H9 (cell line): ENCODE measurements around the gene TTC23L. TPM values are rescaled to one million over a fixed set of nuclear protein-coding genes. Genes with fewer than 3 reads are reported as not detected.
A peak's percentile ranks its signal among the peaks of the same experiment; 100 is the strongest.

Experiments used
- DNase-seq: peaks from one replicate; pipeline ENCODE4 v3.0.0-alpha.2; 2017
- H2AFZ ChIP-seq: one replicate; pipeline ENCODE4 v1.6.1; 2013; ENCODE audit warnings: mild to moderate bottlenecking, low read length, control low read depth, moderate library complexity
- H2AK5ac ChIP-seq: 2 replicates; pipeline ENCODE4 v1.6.1; 2013; ENCODE audit warnings: low read length, control low read depth, mixed read lengths; ENCODE audit not compliant: insufficient read length
- H2BK120ac ChIP-seq: one replicate; pipeline ENCODE4 v1.6.1; 2013; ENCODE audit warnings: low read depth, mild to moderate bottlenecking, low read length, control low read depth, inconsistent platforms; ENCODE audit not compliant: poor library complexity, severe bottlenecking
- H2BK12ac ChIP-seq: 2 replicates; pipeline ENCODE4 v1.6.1; 2013; ENCODE audit warnings: low read length, control low read depth, mixed read lengths, low read depth; ENCODE audit not compliant: insufficient read length
- H2BK15ac ChIP-seq: 2 replicates; pipeline ENCODE4 v1.6.1; 2013; ENCODE audit warnings: low read depth, low read length, control low read depth
- H2BK20ac ChIP-seq: one replicate; pipeline ENCODE4 v1.6.1; 2013; ENCODE audit warnings: low read depth, mild to moderate bottlenecking, low read length, control low read depth, inconsistent platforms; ENCODE audit not compliant: poor library complexity, severe bottlenecking
- H2BK5ac ChIP-seq: 2 replicates; pipeline ENCODE4 v1.6.1; 2013; ENCODE audit warnings: low read length, control low read depth, mixed read lengths; ENCODE audit not compliant: insufficient read length
- H3K14ac ChIP-seq: 2 replicates; pipeline ENCODE4 v1.6.1; 2013; ENCODE audit warnings: low read length, control low read depth; ENCODE audit not compliant: insufficient read depth
- H3K18ac ChIP-seq: 2 replicates; pipeline ENCODE4 v1.6.1; 2013; ENCODE audit warnings: low read depth, mild to moderate bottlenecking, mixed read lengths, low read length, control low read depth; ENCODE audit not compliant: insufficient read length
- H3K23ac ChIP-seq: 2 replicates; pipeline ENCODE4 v1.6.1; 2013; ENCODE audit warnings: low read length, control low read depth, mixed read lengths, low read depth; ENCODE audit not compliant: insufficient read length
- H3K23me2 ChIP-seq: 2 replicates; pipeline ENCODE4 v1.6.1; 2013; ENCODE audit warnings: low read depth, mild to moderate bottlenecking, mixed read lengths, low read length, control low read depth; ENCODE audit not compliant: insufficient read length, poor library complexity, severe bottlenecking
- H3K27ac ChIP-seq: 2 replicates; pipeline ENCODE4 v1.5.1; 2013; ENCODE audit warnings: low read length, control low read depth, mixed read lengths, low read depth; ENCODE audit not compliant: insufficient read length
- H3K27me3 ChIP-seq: 2 replicates; pipeline ENCODE4 v1.6.1; 2013; ENCODE audit warnings: low read length, control low read depth, inconsistent platforms; ENCODE audit not compliant: insufficient read depth
- H3K4ac ChIP-seq: 2 replicates; pipeline ENCODE4 v1.6.1; 2013; ENCODE audit warnings: low read depth, mild to moderate bottlenecking, control low read depth, inconsistent platforms, low read length, moderate library complexity
- H3K4me1 ChIP-seq: 2 replicates; pipeline ENCODE4 v1.6.1; 2013; ENCODE audit warnings: low read length, control low read depth, inconsistent platforms; ENCODE audit not compliant: insufficient read depth
- H3K4me2 ChIP-seq: 2 replicates; pipeline ENCODE4 v1.6.1; 2013; ENCODE audit warnings: low read length, control low read depth, mixed read lengths; ENCODE audit not compliant: insufficient read length, insufficient read depth
- H3K56ac ChIP-seq: 2 replicates; pipeline ENCODE4 v1.6.1; 2013; ENCODE audit warnings: low read depth, mild to moderate bottlenecking, mixed read lengths, low read length, control low read depth; ENCODE audit not compliant: insufficient read length
- H3K79me1 ChIP-seq: 2 replicates; pipeline ENCODE4 v1.6.1; 2013; ENCODE audit warnings: low read depth, mild to moderate bottlenecking, moderate library complexity, low read length, control low read depth, inconsistent platforms; ENCODE audit not compliant: insufficient read depth, poor library complexity, severe bottlenecking
- H3K79me2 ChIP-seq: 2 replicates; pipeline ENCODE4 v1.6.1; 2013; ENCODE audit warnings: low read length, control low read depth, inconsistent platforms; ENCODE audit not compliant: insufficient read depth
- H3K9ac ChIP-seq: 2 replicates; pipeline ENCODE4 v1.6.1; 2013; ENCODE audit warnings: low read length, control low read depth, mixed read lengths; ENCODE audit not compliant: insufficient read length; ENCODE audit errors: extremely low read depth
- H3K9me3 ChIP-seq: one replicate; pipeline ENCODE4 v1.6.1; 2013; ENCODE audit warnings: low read depth, low read length, inconsistent platforms; ENCODE audit not compliant: control insufficient read depth
- H3T11ph ChIP-seq: one replicate; pipeline ENCODE4 v1.6.1; 2013; ENCODE audit warnings: mild to moderate bottlenecking, low read length, control low read depth, inconsistent platforms
- H4K20me1 ChIP-seq: one replicate; pipeline ENCODE4 v1.6.1; 2013; ENCODE audit not compliant: control insufficient read depth, insufficient read length, insufficient read depth
- H4K5ac ChIP-seq: 2 replicates; pipeline ENCODE4 v1.6.1; 2013; ENCODE audit warnings: low read depth, mild to moderate bottlenecking, mixed read lengths, low read length, control low read depth; ENCODE audit not compliant: insufficient read length
- H4K8ac ChIP-seq: replicated peaks from 2 replicates; pipeline ENCODE4 v1.6.1; 2013; ENCODE audit warnings: low read length, control low read depth, mixed read lengths, low read depth; ENCODE audit not compliant: insufficient read length
- H4K91ac ChIP-seq: 2 replicates; pipeline ENCODE4 v1.6.1; 2013; ENCODE audit warnings: low read depth, mild to moderate bottlenecking, moderate library complexity, mixed read lengths, low read length, control low read depth; ENCODE audit not compliant: insufficient read length
- H3K27ac Mint-ChIP-seq, 3 experiments: 2 replicates in 2 of 3; 3 replicates in 1 of 3; pipeline ENCODE4 v1.8.0; 2020 to 2021; ENCODE audit warnings: mixed read lengths in 3 of 3, mild to moderate bottlenecking in 1 of 3, moderate library complexity in 1 of 3
- H3K27me3 Mint-ChIP-seq: 2 replicates; pipeline ENCODE4 v1.8.0; 2021; ENCODE audit warnings: low read depth, mild to moderate bottlenecking, moderate library complexity, mixed read lengths
- H3K36me3 Mint-ChIP-seq, 3 experiments: 2 replicates in 2 of 3; 3 replicates in 1 of 3; pipeline ENCODE4 v1.8.0; 2020 to 2021; ENCODE audit warnings: low read depth in 3 of 3, mixed read lengths in 3 of 3; ENCODE audit not compliant: insufficient read depth in 1 of 3
- H3K4me1 Mint-ChIP-seq, 2 experiments: 2 replicates each; pipeline ENCODE4 v1.8.0; 2020; ENCODE audit warnings: mixed read lengths in 2 of 2
- H3K4me3 Mint-ChIP-seq, 2 experiments: 2 replicates in 1 of 2; 3 replicates in 1 of 2; pipeline ENCODE4 v1.8.0; 2020 to 2021; ENCODE audit warnings: mild to moderate bottlenecking in 2 of 2, mixed read lengths in 2 of 2, moderate library complexity in 1 of 2
- H3K9me3 Mint-ChIP-seq, 2 experiments: 2 replicates in 1 of 2; 3 replicates in 1 of 2; pipeline ENCODE4 v1.8.0; 2020; ENCODE audit warnings: mild to moderate bottlenecking in 2 of 2, mixed read lengths in 2 of 2, moderate library complexity in 1 of 2
- WGBS: extraction: QIAGEN DNeasy Blood & Tissue Kit; methylation state at CpG from one replicate; pipeline ENCODE4 v1.1.7; 2013; ENCODE audit warnings: missing lambda C conversion rate, low lambda C conversion rate, mixed read lengths; ENCODE audit not compliant: insufficient read length; ENCODE audit errors: extremely low coverage; 5-methylcytosine and 5-hydroxymethylcytosine counted together
- long read RNA-seq: library from polyadenylated mRNA; unstranded; transcript quantifications from one replicate; pipeline ENCODE4 v2.0.0, GENCODE V29; 2020
- total RNA-seq: library from RNA; stranded (reverse); gene quantifications from 2 replicates; pipeline ENCODE4 v1.2.1, GENCODE V29; 2021
- TF ChIP-seq, protein P1 (sequence below): fragments of 200-600 bp; sonication (generic); conservative IDR thresholded peaks from 3 replicates; pipeline ENCODE4 v1.8.0; 2021; ENCODE audit warnings: antibody characterized with exemption, mild to moderate bottlenecking

TTC23L gene, protein sequence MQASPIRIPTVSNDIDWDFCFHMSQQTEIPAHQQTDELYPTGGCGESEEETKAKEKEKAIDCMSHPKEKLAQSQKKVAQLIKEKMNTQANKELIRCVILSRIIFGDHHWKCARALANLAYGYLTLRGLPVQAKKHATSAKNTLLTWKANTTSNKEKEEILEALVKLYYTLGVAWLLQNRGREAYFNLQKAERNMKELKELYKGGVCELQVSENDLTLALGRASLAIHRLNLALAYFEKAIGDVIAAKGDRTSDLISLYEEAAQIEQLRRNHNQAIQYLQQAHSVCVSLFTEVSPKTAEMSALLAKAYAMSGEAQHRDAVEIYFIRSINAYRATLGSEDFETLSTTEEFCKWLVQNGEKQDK
- total RNA-seq, result 0.96 and 1.3 TPM in 2 replicates
- long read RNA-seq, partial matches to known transcripts, result 2 of 3 reads
- long read RNA-seq, other reads (novel, unspliced or antisense), result 1 of 3 reads

- Histone ChIP-seq H3K27ac (peak within 1 kb of the TSS; percentile 38), H3K4ac (no peak within 1 kb of the TSS), H2BK120ac (no peak within 1 kb of the TSS), H3K23ac (no peak within 1 kb of the TSS), H2AFZ (peak within 1 kb of the TSS; percentile 35), H3K14ac (peak within 1 kb of the TSS; percentile 39; the same call in 1 of the 2 replicates), H3K56ac (no peak within 1 kb of the TSS), H3K9ac (peak within 1 kb of the TSS; percentile 56), H3K9me3 (no peaks in the 10 kb centered on the region), H3K23me2 (peaks cover 8% of the 10 kb centered on the region), H2BK5ac (no peak within 1 kb of the TSS), H4K5ac (no peak within 1 kb of the TSS), H2AK5ac (no peak within 1 kb of the TSS), H2BK12ac (no peak within 1 kb of the TSS), H3K79me2 (no peaks in the 10 kb centered on the region), H3K79me1 (no peaks in the 10 kb centered on the region), H2BK15ac (no peak within 1 kb of the TSS), H4K20me1 (no peaks in the 10 kb centered on the region), H4K91ac (no peak within 1 kb of the TSS), H4K8ac (no peak within 1 kb of the TSS), H3K27me3 (no peaks in the 10 kb centered on the region), H3K18ac (peak within 1 kb of the TSS; percentile 48), H3K4me1 (0 out of 2 replicates have a peak, but pooled peaks cover under 1% of the 10 kb centered on the region), H2BK20ac (no peak within 1 kb of the TSS), H3T11ph (no peak within 1 kb of the TSS), H3K4me2 (peak within 1 kb of the TSS; percentile 63)
- DNase-seq, result peak; percentile 97
- WGBS, result no CpG with 5 or more reads among the region's 73 CpGs
- Mint-ChIP-seq H3K36me3 (peaks cover 4 to 24% (median 10%) of the 10 kb centered on the region in 3 experiments), H3K4me3 (peak within 1 kb of the TSS; percentile 89 to 96), H3K27me3 (no peaks in the 10 kb centered on the region; the same call in 1 of the 2 replicates), H3K9me3 (peaks cover 7% of the 10 kb centered on the region in 2 experiments; a peak in 4 of 5 replicates), H3K27ac (peak within 1 kb of the TSS; percentile 98 to 100 (median 99)), H3K4me1 (peaks cover 16 to 18% of the 10 kb centered on the region in 2 experiments)
- TF ChIP-seq, protein P1, sequence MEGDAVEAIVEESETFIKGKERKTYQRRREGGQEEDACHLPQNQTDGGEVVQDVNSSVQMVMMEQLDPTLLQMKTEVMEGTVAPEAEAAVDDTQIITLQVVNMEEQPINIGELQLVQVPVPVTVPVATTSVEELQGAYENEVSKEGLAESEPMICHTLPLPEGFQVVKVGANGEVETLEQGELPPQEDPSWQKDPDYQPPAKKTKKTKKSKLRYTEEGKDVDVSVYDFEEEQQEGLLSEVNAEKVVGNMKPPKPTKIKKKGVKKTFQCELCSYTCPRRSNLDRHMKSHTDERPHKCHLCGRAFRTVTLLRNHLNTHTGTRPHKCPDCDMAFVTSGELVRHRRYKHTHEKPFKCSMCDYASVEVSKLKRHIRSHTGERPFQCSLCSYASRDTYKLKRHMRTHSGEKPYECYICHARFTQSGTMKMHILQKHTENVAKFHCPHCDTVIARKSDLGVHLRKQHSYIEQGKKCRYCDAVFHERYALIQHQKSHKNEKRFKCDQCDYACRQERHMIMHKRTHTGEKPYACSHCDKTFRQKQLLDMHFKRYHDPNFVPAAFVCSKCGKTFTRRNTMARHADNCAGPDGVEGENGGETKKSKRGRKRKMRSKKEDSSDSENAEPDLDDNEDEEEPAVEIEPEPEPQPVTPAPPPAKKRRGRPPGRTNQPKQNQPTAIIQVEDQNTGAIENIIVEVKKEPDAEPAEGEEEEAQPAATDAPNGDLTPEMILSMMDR, result no peak
These were observed at the start of gene TTC23L for GRCh38 chr5:34838785-34839714. TSS of gene TTC23L (plus strand) at chr5:34839164. CDS start at chr5:34840672, 1,508 bp downstream.
